Measurements from ENCODE around the gene LGALS1.

Gene LGALS1

DNA sequence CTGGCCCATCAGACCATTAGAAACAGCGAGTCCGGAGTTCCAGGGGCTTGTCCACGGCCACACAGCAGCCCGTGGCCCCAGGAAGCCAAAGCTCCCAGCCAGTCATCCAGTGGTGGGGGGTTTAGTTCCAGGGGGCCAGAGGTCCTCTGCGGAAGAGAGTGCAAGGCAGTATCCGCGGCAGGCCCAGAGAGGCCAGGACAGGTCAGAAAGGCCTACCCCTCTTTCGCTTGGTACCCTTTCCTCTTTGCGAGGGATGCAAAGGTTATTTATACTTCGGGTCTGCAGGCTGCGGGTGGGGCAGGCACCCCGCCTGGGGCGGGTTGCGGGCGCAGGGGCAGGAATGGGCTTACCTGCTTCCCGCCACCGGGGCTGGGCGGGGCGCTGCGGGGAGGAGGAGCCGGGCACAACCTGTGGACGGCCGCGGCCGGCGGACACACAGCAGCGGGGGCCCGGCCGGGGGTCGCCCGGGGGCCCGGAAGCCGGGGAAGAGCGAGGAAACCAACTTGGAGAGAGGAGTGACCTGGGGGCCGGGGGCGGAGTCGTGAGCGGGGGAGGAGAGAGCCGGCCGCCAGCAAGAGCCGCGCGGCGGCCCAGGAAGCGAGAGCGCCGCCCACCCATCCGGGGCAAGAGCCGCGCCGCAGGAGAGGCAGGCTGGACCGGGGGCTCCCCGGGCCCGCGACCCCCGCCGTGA is 36.2 kb upstream of the LGALS1 start, which contains the start of gene SH3BP1:
Gene SH3BP1, plus strand, starts transcription at position 600 of the 691 bp plus-strand sequence. CDS start 119 bp downstream, outside the sequence.
- peak within 1 kb of the TSS; percentile 47; the same call in 1 of the 2 replicates for H3K27ac ChIP-seq (ENCODE audit: low read length)

DNA sequence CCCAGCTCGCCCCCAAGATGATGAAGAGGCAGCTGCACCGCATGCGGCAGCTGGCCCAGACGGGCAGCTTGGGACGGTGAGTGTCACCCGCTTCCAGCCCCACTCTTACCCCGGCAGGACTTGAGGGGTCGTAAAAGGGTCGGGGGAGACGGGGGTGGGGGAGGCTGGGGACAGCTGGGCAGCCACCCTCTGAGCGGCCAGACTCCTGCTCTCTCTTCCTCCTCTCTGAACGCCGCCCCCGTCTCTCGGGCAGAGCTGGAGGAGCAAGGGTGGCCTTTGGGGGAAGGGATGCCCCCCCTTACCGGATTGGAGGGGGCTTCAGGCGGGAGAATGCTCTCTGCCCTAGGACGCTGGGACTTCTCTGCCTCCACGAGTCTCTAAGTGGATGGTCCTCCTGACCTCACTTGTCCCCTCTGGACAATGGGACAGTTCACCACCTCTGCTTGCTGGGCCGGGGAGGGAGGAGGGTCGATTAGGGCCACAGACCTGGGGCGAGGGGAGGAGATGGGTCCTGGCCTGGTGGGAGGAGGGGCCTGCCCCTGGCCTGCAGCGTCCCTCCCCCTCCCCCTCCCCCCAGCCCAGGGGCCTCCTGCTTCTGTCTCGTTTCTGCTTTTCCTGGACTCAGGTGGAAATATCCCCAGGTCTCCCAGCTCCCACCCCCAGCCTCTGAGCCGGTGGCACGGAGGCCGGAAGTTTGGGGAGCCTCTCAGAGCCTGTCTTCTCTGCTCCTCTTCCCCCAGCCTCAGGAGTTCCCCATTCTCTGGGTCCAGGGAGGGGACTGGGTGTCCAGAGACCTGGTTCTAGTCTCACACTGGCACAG is 35.5 kb upstream of the LGALS1 start:
- Histone ChIP-seq H4K20me1 (ENCODE audit: insufficient read depth, low read length) (no peaks in the 10 kb centered on the region), H3K9me3 (replicated peaks; ENCODE audit: insufficient read depth, low read length) (no peaks in the 10 kb centered on the region), H3K9me2 (replicated peaks; ENCODE audit: insufficient read depth, low read length) (no peaks in the 10 kb centered on the region), H3F3A (ENCODE audit: insufficient read depth, low read length) (peaks cover 34% of the 10 kb centered on the region), H3K4me2 (ENCODE audit: low read depth, low read length) (peak overlapping the region; percentile 88), H3K27ac (ENCODE audit: low read length) (no peak overlapping the region; the same call in 1 of the 2 replicates), H3K9ac (ENCODE audit: low read length) (peak overlapping the region; percentile 74), H3K27me3 (replicated peaks; ENCODE audit: insufficient read depth, low read length) (no peaks in the 10 kb centered on the region), H3K36me3 (replicated peaks; ENCODE audit: insufficient read depth, low read length) (no peaks in the 10 kb centered on the region), H3K4me3 (ENCODE audit: low read length) (peak overlapping the region; percentile 85), H2AFZ (ENCODE audit: low read length) (peak overlapping the region; percentile 64), H3K4me1 (ENCODE audit: low read length) (peaks cover 31% of the 10 kb centered on the region), H3K79me2 (ENCODE audit: low read length) (peaks cover 13% of the 10 kb centered on the region)
- no peak for DNase-seq
- TF ChIP-seq EZH2phosphoT487 (IDR thresholded peaks at IDR 0.05; ENCODE audit: low read length): no peak
- no peak for TF ChIP-seq EZH2 (optimal IDR thresholded peaks at IDR 0.05; ENCODE audit: low read depth, low read length)
- TF ChIP-seq, protein P1, sequence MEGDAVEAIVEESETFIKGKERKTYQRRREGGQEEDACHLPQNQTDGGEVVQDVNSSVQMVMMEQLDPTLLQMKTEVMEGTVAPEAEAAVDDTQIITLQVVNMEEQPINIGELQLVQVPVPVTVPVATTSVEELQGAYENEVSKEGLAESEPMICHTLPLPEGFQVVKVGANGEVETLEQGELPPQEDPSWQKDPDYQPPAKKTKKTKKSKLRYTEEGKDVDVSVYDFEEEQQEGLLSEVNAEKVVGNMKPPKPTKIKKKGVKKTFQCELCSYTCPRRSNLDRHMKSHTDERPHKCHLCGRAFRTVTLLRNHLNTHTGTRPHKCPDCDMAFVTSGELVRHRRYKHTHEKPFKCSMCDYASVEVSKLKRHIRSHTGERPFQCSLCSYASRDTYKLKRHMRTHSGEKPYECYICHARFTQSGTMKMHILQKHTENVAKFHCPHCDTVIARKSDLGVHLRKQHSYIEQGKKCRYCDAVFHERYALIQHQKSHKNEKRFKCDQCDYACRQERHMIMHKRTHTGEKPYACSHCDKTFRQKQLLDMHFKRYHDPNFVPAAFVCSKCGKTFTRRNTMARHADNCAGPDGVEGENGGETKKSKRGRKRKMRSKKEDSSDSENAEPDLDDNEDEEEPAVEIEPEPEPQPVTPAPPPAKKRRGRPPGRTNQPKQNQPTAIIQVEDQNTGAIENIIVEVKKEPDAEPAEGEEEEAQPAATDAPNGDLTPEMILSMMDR (IDR thresholded peaks at IDR 0.05; ENCODE audit: low read length): no peak

More for the DNA sequence above, 36.2 kb upstream of the LGALS1 start, which contains the start of gene SH3BP1:
- Histone ChIP-seq H4K20me1 (ENCODE audit: insufficient read depth, low read length) (no peaks in the 10 kb centered on the region), H3K4me3 (ENCODE audit: low read length) (peak within 1 kb of the TSS; percentile 85), H3K4me2 (ENCODE audit: low read depth, low read length) (peak within 1 kb of the TSS; percentile 88), H3K9me2 (replicated peaks; ENCODE audit: insufficient read depth, low read length) (no peaks in the 10 kb centered on the region), H3K9me3 (replicated peaks; ENCODE audit: insufficient read depth, low read length) (no peaks in the 10 kb centered on the region), H3F3A (ENCODE audit: insufficient read depth, low read length) (peaks cover 34% of the 10 kb centered on the region), H3K27me3 (replicated peaks; ENCODE audit: insufficient read depth, low read length) (no peaks in the 10 kb centered on the region), H3K4me1 (ENCODE audit: low read length) (peaks cover 31% of the 10 kb centered on the region), H3K9ac (ENCODE audit: low read length) (peak within 1 kb of the TSS; percentile 74), H3K36me3 (replicated peaks; ENCODE audit: insufficient read depth, low read length) (no peaks in the 10 kb centered on the region), H3K79me2 (ENCODE audit: low read length) (peaks cover 13% of the 10 kb centered on the region), H2AFZ (ENCODE audit: low read length) (peak within 1 kb of the TSS; percentile 64)
- no peak for TF ChIP-seq EZH2phosphoT487 (IDR thresholded peaks at IDR 0.05; ENCODE audit: low read length)
- TF ChIP-seq, protein P1 (IDR thresholded peaks at IDR 0.05; ENCODE audit: low read length): no peak
- no peak for TF ChIP-seq EZH2 (optimal IDR thresholded peaks at IDR 0.05; ENCODE audit: low read depth, low read length)
- peak; percentile 52 for DNase-seq

DNA sequence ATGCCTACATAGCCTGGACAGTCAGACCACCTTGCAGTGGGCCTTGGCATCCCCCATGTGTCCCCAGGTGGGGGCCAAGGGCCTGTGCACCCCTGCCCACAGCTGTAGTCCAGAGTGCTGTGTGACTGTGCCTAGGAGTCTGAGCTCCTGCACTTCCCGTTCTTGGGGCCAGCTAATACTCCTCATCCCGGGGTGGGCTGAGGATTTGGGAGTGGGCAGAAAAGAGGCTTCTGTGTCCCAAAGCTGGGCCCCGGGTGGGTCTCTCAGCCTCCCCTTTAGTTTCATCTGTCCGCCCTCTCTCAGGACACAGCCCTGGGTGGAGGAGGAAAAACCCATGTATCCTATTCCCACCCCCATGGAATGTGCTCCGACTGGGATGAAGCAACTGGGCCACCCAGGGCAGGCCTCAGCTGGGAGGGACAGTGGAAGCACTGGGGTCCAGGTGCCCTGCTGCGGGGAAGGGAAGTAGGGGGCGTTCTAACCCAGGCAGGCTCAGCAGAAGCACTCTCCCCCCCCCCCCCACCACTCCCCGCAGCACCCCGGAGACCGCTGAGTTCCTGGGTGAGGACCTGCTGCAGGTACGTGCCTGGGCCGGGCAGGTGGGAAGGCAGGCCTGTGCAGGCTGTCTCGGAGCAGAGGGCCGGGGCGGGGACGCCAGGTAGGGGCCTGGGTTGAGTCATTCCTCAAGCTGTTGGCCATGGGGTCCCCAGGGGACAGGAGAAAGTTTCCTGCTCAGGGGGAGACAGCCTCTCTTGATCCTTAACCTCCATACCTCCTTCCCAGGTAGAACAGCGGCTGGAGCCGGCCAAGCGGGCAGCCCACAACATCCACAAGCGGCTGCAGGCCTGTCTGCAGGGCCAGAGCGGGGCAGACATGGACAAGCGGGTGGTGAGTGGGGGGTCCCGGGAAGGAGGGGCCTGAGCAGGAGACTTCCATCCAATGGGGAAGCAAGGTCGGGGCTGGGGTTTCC is 34.6 kb upstream of the LGALS1 start:
- TF ChIP-seq, protein P1 (IDR thresholded peaks at IDR 0.05; ENCODE audit: low read length): no peak
- TF ChIP-seq EZH2 (optimal IDR thresholded peaks at IDR 0.05; ENCODE audit: low read depth, low read length) (no peak), EZH2phosphoT487 (IDR thresholded peaks at IDR 0.05; ENCODE audit: low read length) (no peak)
- peak overlapping the region; percentile 88; the same call in 1 of the 2 replicates for H3K4me2 ChIP-seq (ENCODE audit: low read depth, low read length)
- H4K20me1 ChIP-seq (ENCODE audit: insufficient read depth, low read length): no peaks in the 10 kb centered on the region
- H3K4me1 ChIP-seq (ENCODE audit: low read length): peaks cover 31% of the 10 kb centered on the region
- no peak overlapping the region for H3K27ac ChIP-seq (ENCODE audit: low read length)
- H3F3A ChIP-seq (ENCODE audit: insufficient read depth, low read length): peaks cover 34% of the 10 kb centered on the region
- DNase-seq: no peak
- H3K9ac ChIP-seq (ENCODE audit: low read length): peak overlapping the region; percentile 74; the same call in 1 of the 2 replicates
- H2AFZ ChIP-seq (ENCODE audit: low read length): no peak overlapping the region
- H3K9me3 ChIP-seq (replicated peaks; ENCODE audit: insufficient read depth, low read length): no peaks in the 10 kb centered on the region
- no peaks in the 10 kb centered on the region for H3K9me2 ChIP-seq (replicated peaks; ENCODE audit: insufficient read depth, low read length)
- no peaks in the 10 kb centered on the region for H3K36me3 ChIP-seq (replicated peaks; ENCODE audit: insufficient read depth, low read length)
- peaks cover 13% of the 10 kb centered on the region for H3K79me2 ChIP-seq (ENCODE audit: low read length)
- peak overlapping the region; percentile 85 for H3K4me3 ChIP-seq (ENCODE audit: low read length)
- no peaks in the 10 kb centered on the region for H3K27me3 ChIP-seq (replicated peaks; ENCODE audit: insufficient read depth, low read length)

All from MM.1S (cell line).